Uterus (tissue), 4 donors: ENCODE measurements around the gene DIAPH3. TPM values are rescaled to one million over a fixed set of nuclear protein-coding genes. Genes with fewer than 3 reads are reported as not detected.

Experiments used
- DNase-seq, 2 donors: peaks; one replicate each; pipeline ENCODE4 v3.0.0-alpha.2; 2019 to 2020
- H3K27ac ChIP-seq, 2 donors: fragments of 200-600 bp; sonication (generic); 1 replicate in 1 of 2; 2 replicates in 1 of 2; pipeline ENCODE4 v1.5.1; 2016 to 2018
- H3K27me3 ChIP-seq, 2 donors: fragments of 200-600 bp; sonication (generic); one replicate each; pipeline ENCODE4 v1.5.1; 2018 to 2019; ENCODE audit warnings: control low read depth in 1 of 2
- H3K36me3 ChIP-seq, 2 donors: fragments of 200-600 bp; sonication (generic); one replicate each; pipeline ENCODE4 v1.5.1; 2019; ENCODE audit warnings: control low read depth in 1 of 2
- H3K4me1 ChIP-seq, 2 donors: fragments of 200-600 bp; sonication (generic); one replicate each; pipeline ENCODE4 v1.5.1; 2018 to 2019; ENCODE audit warnings: control low read depth in 1 of 2
- H3K4me3 ChIP-seq, 2 donors: fragments of 200-600 bp; sonication (generic); 1 replicate in 1 of 2; 2 replicates in 1 of 2; pipeline ENCODE4 v1.5.1; 2018 to 2019; ENCODE audit warnings: mild to moderate bottlenecking in 1 of 2
- H3K9me3 ChIP-seq, 2 donors: fragments of 200-600 bp; sonication (generic); one replicate each; pipeline ENCODE4 v1.5.1; 2019; ENCODE audit warnings: control low read depth in 1 of 2
- POLR2A ChIP-seq, 2 donors: fragments of 450-650 bp; IDR thresholded peaks; one replicate each; pipeline ENCODE4 v1.6.1; 2016; ENCODE audit warnings: antibody characterized with exemption in 2 of 2, mild to moderate bottlenecking in 1 of 2, moderate library complexity in 1 of 2
- intact Hi-C: fragments of 100-400 bp; cut with DNase I; formaldehyde crosslinking; loops from one replicate; pipeline ENCODE4 v1.15.1; 2023; ENCODE audit warnings: low total_unique reads
- total RNA-seq, 4 donors: library from RNA; depleted of rRNA in 3 of 4; stranded (reverse); fragments of >200 nt in 3 of 4; gene quantifications; one replicate each; pipeline versions ENCODE4 v1.1.0 to v1.2.4, GENCODE V29; 2014 to 2023
- TF ChIP-seq, protein P1 (sequence below), 4 experiments: fragments of 200-600 bp in 2 of 4; fragments of 450-650 bp in 2 of 4; sonication (generic) in 2 of 4; IDR thresholded peaks; one replicate each; pipeline ENCODE4 v1.5.1; 2016 to 2019; ENCODE audit warnings: antibody characterized with exemption in 4 of 4, mild to moderate bottlenecking in 2 of 4, moderate library complexity in 1 of 4
- donor health status: DM: yes; HTN: yes; CAD: no.

DIAPH3 gene
- total RNA-seq, 4 donors from 2014 or later: 11.4 TPM; not detected in 3

DNA sequence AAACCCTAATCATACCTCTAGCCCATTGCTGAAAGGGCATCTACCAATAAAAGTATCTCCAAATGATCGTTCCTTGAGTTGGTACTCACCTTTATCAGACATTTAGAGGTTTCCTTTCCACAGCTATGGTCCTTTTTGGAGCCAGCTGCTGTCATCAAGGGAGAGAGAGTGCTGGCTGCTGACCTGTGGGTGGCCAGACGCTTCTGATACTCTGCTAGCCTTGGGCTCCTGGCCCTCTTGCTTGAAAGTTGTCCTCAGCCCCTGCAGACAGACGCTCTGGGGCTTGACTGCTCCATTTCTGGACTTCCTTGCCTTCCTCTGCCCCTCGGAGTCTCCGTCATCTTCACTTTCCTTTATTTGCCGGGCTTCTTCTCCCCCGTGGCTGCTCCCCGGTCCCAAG, 499.1 kb downstream of the DIAPH3 start:
- TF ChIP-seq, protein P1, sequence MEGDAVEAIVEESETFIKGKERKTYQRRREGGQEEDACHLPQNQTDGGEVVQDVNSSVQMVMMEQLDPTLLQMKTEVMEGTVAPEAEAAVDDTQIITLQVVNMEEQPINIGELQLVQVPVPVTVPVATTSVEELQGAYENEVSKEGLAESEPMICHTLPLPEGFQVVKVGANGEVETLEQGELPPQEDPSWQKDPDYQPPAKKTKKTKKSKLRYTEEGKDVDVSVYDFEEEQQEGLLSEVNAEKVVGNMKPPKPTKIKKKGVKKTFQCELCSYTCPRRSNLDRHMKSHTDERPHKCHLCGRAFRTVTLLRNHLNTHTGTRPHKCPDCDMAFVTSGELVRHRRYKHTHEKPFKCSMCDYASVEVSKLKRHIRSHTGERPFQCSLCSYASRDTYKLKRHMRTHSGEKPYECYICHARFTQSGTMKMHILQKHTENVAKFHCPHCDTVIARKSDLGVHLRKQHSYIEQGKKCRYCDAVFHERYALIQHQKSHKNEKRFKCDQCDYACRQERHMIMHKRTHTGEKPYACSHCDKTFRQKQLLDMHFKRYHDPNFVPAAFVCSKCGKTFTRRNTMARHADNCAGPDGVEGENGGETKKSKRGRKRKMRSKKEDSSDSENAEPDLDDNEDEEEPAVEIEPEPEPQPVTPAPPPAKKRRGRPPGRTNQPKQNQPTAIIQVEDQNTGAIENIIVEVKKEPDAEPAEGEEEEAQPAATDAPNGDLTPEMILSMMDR (IDR thresholded peaks at IDR 0.05): no peak
- no peak for TF ChIP-seq POLR2A (IDR thresholded peaks at IDR 0.05)
- no peak overlapping the region for H3K4me3 ChIP-seq
- no peak overlapping the region for H3K27ac ChIP-seq
- no peak for DNase-seq
- no peaks in the 10 kb centered on the region for H3K9me3 ChIP-seq
- no peaks in the 10 kb centered on the region for H3K4me1 ChIP-seq
- no peaks in the 10 kb centered on the region for H3K27me3 ChIP-seq
- H3K36me3 ChIP-seq: no peaks in the 10 kb centered on the region
- intact Hi-C loops: no loop called here

DNA sequence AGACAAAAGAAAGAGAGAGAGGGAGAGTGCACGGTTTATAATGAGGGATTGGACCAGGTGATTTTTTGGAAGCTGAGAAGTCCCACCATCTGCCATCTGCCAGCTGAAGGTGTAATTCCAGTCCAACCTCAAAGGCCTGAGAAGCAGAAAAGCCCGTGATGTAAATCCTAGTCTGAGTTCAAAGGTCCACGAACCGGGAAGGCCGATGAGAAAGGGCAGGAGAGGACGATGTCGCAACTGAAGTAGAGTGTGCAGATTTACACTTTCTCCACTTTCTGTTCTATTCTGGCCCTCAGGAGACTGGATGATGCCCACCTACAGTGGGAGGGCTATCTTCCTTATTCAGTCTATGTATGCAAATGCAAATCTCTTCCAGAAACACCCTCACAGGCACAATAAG, 500.0 kb downstream of the DIAPH3 start:
- intact Hi-C loops: no loop called here

DNA sequence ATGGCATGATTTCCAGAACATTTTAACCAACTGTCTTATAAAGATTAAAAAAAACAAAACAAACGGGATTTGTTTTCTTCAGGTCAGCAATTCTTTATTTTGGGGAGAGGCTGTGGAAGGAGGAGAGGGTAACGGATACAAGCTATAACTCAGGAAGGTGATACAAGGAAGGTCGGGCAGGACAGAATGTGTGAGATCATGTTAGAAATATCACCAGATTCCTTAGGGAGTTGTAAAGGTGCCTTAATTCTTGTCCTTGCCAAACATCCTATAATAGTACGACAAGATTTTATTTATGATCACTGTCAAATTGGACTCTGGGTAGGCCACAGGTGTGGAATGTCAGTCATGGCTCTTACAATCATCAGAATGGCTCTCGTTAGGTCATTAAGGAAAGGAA, 503.1 kb downstream of the DIAPH3 start:
- H3K4me1 ChIP-seq: no peaks in the 10 kb centered on the region
- no peak overlapping the region for H3K4me3 ChIP-seq
- TF ChIP-seq POLR2A (IDR thresholded peaks at IDR 0.05): no peak
- TF ChIP-seq, protein P1 (IDR thresholded peaks at IDR 0.05): no peak
- H3K9me3 ChIP-seq: no peaks in the 10 kb centered on the region
- no peak for DNase-seq
- intact Hi-C loops: no loop called here
- no peaks in the 10 kb centered on the region for H3K27me3 ChIP-seq
- no peaks in the 10 kb centered on the region for H3K36me3 ChIP-seq
- no peak overlapping the region for H3K27ac ChIP-seq

More for the DNA sequence above, 500.0 kb downstream of the DIAPH3 start:
- Histone ChIP-seq H3K4me1 (no peaks in the 10 kb centered on the region), H3K9me3 (no peaks in the 10 kb centered on the region), H3K27me3 (no peaks in the 10 kb centered on the region), H3K36me3 (no peaks in the 10 kb centered on the region), H3K4me3 (no peak overlapping the region), H3K27ac (no peak overlapping the region)
- TF ChIP-seq POLR2A (IDR thresholded peaks at IDR 0.05): no peak
- TF ChIP-seq, protein P1 (IDR thresholded peaks at IDR 0.05): no peak
- DNase-seq: no peak

DNA sequence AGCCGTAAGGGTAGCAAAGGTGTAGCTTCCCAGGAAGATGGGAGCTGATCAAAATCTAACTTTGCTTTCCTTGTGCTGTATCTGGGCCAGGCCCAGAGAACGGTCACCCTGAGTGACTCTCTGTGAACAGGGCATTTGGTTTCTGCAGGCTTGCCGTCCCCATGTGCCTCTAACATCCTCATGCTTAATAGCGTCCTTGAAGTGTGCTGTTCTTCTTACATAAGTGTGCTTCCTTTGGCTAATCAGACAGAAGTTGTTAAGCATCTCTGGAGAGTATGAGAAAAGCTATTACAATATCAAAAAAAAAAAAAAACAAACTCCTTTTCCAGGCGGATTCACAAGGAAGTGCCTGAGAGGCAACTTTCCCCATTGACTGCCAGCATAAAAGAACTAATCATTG, 503.7 kb downstream of the DIAPH3 start:
- no peaks in the 10 kb centered on the region for H3K36me3 ChIP-seq
- DNase-seq: no peak
- intact Hi-C loops: no loop called here
- no peaks in the 10 kb centered on the region for H3K4me1 ChIP-seq
- H3K4me3 ChIP-seq: no peak overlapping the region
- no peaks in the 10 kb centered on the region for H3K9me3 ChIP-seq
- H3K27me3 ChIP-seq: no peaks in the 10 kb centered on the region
- TF ChIP-seq POLR2A (IDR thresholded peaks at IDR 0.05): no peak
- TF ChIP-seq, protein P1 (IDR thresholded peaks at IDR 0.05): no peak
- no peak overlapping the region for H3K27ac ChIP-seq

DNA sequence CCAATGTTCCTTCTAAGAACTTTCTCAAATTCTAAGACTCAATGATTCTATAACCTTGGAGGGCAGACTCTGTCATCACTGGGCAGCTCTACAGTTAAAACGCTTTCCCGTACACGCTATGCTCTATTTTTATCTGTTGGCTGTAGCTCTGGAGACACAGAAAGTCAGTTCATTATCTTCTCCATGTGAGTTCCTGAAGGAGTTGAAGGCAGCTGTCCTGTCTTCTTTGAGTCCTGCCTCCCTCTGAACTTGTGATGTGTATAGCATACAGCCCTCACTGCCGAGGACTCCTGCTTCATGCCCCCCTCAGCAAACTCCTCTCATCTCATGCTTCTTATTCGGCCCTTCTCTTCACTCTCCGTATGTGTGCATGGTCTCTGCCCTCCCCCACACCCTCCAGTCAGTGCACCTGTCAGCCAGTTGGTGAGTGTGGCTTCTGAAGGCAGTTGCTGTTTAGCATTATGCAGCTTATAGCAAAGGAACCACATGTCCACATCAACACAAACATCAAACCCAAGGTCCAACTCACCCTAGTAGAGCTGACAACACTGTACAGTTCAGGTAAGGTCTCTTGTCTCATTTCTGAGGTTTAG, 504.9 kb downstream of the DIAPH3 start:
- no peak for DNase-seq
- intact Hi-C loops: no loop called here

More for the DNA sequence above, 504.9 kb downstream of the DIAPH3 start:
- no peak overlapping the region for H3K4me3 ChIP-seq
- no peaks in the 10 kb centered on the region for H3K4me1 ChIP-seq
- no peaks in the 10 kb centered on the region for H3K9me3 ChIP-seq
- no peaks in the 10 kb centered on the region for H3K36me3 ChIP-seq
- TF ChIP-seq, protein P1 (IDR thresholded peaks at IDR 0.05): no peak
- no peak for TF ChIP-seq POLR2A (IDR thresholded peaks at IDR 0.05)
- H3K27me3 ChIP-seq: no peaks in the 10 kb centered on the region
- no peak overlapping the region for H3K27ac ChIP-seq
